ENCODE data around the gene GASK1A.

GASK1A gene

GRCh38 chr3:43053291-43053690 lies 74.2 kb downstream of the GASK1A start:
- no peak for TF ChIP-seq CTCF (IDR thresholded peaks at IDR 0.05; ENCODE audit: low read length, missing control alignments)
- no peak for DNase-seq (ENCODE audit: low read depth)
- no peak overlapping the region for H3K4me3 ChIP-seq (replicated peaks; ENCODE audit: low read depth, low read length)

- DNase-seq (ENCODE audit: low read depth) = no peak
- H3K4me3 ChIP-seq (replicated peaks; ENCODE audit: low read depth, low read length) = no peak overlapping the region
- no peak for TF ChIP-seq CTCF (IDR thresholded peaks at IDR 0.05; ENCODE audit: low read length, missing control alignments)
Measured at GRCh38 chr3:43054754-43055153, 75.6 kb downstream of the GASK1A start.

GRCh38 chr3:43055393-43055792 lies 76.3 kb downstream of the GASK1A start:
- no peak for TF ChIP-seq CTCF (IDR thresholded peaks at IDR 0.05; ENCODE audit: low read length, missing control alignments)
- DNase-seq (ENCODE audit: low read depth) = no peak
- no peak overlapping the region for H3K4me3 ChIP-seq (replicated peaks; ENCODE audit: low read depth, low read length)

- H3K4me3 ChIP-seq (replicated peaks; ENCODE audit: low read depth, low read length) = no peak overlapping the region
Measured at GRCh38 chr3:43055806-43056770, 77.0 kb downstream of the GASK1A start.

GRCh38 chr3:43059456-43059855 lies 80.3 kb downstream of the GASK1A start:
- TF ChIP-seq CTCF (IDR thresholded peaks at IDR 0.05; ENCODE audit: low read length, missing control alignments) = no peak
- H3K4me3 ChIP-seq (replicated peaks; ENCODE audit: low read depth, low read length) = no peak overlapping the region
- DNase-seq (ENCODE audit: low read depth) = no peak

More at GRCh38 chr3:43055806-43056770, 77.0 kb downstream of the GASK1A start:
- no peak for DNase-seq (ENCODE audit: low read depth)
- TF ChIP-seq CTCF (IDR thresholded peaks at IDR 0.05; ENCODE audit: low read length, missing control alignments) = no peak

- no peak overlapping the region for H3K4me3 ChIP-seq (replicated peaks; ENCODE audit: low read depth, low read length)
- DNase-seq (ENCODE audit: low read depth) = no peak
- no peak for TF ChIP-seq CTCF (IDR thresholded peaks at IDR 0.05; ENCODE audit: low read length, missing control alignments)
Measured at GRCh38 chr3:43061101-43061895, 82.2 kb downstream of the GASK1A start.
